D721Med (cell line): ENCODE measurements around the gene PCBP3.

Source experiments
- DNase-seq: peaks from one replicate; pipeline ENCODE4 v3.0.0; 2011; ENCODE audit warnings: low spot score; ENCODE audit not compliant: insufficient read length
- FAIRE-seq: peaks from 2 replicates; lab custom pipeline; 2011; peaks lifted over from hg19 to GRCh38; lab: Jason Lieb, UNC
- TF ChIP-seq, protein P1 (sequence below): IDR thresholded peaks from 2 replicates; pipeline ENCODE4 v1.5.1; 2012; ENCODE audit warnings: mild to moderate bottlenecking, control low read depth; ENCODE audit not compliant: insufficient read depth; ENCODE audit errors: missing control alignments

PCBP3 gene

DNA sequence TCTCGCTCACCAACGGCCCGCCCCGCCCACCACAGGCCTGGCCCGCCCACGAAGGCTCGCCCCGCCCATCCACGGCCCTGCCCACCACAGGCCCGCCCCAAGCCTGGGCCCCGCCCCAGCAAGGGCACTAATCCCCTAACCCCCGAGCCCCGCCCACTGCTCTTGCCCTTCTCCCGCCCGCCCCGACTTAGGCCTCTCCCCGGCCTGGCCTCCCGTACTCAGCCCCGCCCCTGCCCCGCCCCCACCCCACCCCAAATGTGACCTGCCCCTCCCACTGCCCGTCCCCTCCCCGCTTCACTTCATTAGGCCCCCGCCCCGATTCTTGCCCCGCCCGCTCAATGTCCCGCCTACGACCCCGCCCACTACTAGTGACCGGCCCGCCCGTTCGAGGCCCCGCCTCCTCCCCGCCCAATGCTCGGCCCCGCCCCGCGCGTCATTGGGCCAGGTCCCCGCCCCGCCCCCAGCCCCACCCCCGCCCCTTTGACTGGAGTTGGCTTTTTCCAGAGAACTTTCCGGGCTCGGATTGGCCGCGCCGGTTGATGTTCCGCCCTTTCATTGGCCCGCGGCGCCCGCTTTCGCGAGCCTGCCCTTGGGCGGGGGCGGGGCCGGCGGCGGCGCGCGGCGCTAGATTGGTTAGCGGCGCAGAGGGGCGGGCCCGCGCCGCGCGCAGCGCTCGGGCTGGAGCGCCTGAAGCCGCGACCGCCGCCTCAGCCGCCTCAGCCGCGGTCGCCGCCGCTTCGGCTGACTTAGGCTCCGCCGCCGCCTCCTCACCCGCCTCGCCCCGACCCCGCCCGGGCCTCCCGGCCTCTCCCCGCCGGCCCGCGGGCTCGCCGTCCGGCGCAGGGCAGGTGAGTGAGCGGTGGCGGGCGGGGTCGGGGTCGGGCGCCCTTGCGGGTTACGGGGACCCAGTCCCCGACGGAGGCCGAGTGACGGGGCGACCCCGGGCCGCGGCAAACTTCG, at the start of gene PCBP3:
TSS of gene PCBP3 (plus strand) at position 705 of the 960 bp plus-strand sequence. CDS start 206,361 bp downstream, outside the sequence.
- DNase-seq (peak; percentile 84), FAIRE-seq (no peak)
- TF ChIP-seq, protein P1, sequence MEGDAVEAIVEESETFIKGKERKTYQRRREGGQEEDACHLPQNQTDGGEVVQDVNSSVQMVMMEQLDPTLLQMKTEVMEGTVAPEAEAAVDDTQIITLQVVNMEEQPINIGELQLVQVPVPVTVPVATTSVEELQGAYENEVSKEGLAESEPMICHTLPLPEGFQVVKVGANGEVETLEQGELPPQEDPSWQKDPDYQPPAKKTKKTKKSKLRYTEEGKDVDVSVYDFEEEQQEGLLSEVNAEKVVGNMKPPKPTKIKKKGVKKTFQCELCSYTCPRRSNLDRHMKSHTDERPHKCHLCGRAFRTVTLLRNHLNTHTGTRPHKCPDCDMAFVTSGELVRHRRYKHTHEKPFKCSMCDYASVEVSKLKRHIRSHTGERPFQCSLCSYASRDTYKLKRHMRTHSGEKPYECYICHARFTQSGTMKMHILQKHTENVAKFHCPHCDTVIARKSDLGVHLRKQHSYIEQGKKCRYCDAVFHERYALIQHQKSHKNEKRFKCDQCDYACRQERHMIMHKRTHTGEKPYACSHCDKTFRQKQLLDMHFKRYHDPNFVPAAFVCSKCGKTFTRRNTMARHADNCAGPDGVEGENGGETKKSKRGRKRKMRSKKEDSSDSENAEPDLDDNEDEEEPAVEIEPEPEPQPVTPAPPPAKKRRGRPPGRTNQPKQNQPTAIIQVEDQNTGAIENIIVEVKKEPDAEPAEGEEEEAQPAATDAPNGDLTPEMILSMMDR = no peak

DNA sequence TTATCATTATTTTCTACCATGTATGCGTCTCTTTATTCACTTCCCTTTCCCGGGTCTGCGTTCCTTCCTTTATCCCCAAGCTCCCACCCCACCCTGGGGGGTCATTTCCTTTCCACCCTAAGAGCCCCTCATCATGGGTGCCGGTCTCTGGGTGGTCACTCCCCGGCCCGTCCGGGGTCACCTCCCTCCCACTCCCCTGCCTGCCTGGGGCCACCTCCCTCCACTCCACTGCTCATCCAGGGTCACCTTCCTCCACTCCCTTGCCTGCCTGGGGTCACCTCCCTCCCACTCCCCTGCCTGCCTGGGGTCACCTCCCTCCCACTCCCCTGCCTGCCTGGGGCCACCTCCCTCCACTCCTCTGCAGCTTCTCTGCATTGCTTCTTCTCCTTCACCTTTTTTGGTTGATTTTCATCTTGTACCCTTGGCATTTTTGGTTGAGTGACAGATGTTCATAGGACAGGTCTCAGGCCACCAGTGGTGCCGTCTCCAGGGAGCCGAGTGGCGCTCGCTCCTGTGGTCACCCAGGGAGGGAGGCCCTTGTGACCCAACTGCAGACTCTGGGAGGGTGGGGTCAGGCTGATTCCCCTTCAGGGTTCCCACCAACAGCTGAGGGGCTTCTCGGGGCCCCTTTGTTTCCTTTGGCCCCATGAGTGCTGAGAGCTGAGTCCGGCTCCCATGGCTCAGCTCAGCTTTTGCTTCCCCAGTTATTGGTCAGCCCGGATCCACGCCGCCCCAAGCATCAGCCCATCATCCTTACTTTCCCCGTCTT, 48.6 kb upstream of the PCBP3 start:
- TF ChIP-seq, protein P1 = no peak
- no peak for FAIRE-seq
- no peak for DNase-seq

DNA sequence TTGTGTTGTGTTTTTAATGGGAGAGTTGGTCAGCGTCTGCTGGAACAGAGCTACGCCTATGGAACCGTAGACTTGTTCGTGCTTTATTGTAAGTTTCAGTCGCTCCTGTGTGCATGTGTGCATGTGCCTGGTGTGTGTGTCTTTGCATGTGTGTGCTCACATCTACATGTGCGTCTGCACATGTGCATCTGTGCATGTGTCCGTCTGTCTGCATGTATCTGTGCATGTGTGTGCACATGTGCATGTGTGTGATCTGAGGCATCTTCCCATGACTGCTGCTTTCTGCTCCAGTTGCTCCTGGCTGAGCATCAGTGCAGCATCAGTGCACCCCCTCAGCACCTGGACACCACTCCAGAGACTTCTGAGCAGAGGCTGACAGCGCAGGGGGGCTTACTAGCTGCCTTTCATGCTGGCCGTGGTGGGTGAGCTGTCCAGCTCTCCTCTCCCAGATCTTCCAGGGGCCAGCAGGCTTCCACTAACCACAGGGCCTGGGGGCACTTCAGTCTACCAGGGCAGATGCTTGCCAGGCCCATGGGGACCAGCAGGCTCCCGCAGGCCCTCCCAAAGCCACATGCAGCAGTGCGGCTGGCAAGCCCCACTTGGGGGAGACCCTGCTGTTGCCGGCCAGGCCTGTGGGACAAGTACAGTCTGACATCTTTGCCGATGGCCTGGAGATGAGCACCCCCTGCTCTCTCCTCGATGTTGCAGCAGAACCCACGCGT, 47.8 kb upstream of the PCBP3 start:
- no peak for FAIRE-seq
- TF ChIP-seq, protein P1 = no peak
- DNase-seq = no peak

DNA sequence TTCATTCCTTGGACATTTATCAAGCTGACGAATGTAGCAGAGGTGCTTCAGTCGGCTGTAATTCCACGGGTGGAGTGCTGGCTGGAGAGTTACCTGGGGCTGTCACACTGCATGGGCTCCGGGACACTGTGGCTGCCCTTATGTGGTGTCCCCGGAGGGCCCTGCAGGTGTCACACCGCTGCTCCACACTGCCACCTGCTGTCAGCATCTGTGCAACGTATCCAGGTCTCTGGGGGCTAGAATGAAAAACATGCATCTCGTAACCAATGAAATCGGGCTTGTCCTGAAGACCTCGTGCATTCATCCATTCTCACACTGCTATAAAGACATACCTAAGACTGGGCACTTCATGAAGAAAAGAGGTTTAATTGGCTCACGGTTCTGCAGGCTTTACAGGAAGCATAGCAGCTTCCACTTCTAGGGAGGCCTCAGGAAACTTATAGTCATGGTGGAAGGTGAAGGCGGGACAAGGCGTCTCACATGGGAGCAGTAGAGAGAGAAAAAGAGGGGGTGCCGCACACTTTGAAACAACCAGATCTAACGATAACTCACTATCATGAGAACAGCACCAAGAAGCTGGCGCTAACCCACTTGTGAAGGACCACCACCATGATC, 46.7 kb upstream of the PCBP3 start:
- peak; percentile 84 for DNase-seq
- FAIRE-seq = no peak
- TF ChIP-seq, protein P1 = peak; percentile 87

DNA sequence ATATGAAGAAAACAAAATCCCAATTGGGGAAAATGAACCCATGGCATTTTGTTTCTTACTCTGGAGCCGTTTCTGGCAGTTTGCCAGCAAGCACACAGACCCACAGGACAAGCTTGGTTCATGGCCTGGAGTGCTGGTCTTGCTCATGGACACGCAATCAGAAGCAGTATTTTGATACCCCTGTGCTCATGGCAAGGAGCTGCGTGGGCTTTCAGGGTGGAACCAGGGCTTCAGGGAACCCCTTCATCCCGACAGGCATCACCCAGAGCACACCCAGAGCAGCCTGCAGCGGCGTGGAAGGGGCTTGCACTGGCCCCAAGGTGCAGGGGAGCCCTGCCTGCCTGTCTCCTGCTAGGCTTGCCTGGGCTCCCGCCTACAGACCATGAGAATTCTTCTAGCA, 45.4 kb upstream of the PCBP3 start:
- TF ChIP-seq, protein P1 = no peak
- no peak for DNase-seq
- FAIRE-seq = no peak

DNA sequence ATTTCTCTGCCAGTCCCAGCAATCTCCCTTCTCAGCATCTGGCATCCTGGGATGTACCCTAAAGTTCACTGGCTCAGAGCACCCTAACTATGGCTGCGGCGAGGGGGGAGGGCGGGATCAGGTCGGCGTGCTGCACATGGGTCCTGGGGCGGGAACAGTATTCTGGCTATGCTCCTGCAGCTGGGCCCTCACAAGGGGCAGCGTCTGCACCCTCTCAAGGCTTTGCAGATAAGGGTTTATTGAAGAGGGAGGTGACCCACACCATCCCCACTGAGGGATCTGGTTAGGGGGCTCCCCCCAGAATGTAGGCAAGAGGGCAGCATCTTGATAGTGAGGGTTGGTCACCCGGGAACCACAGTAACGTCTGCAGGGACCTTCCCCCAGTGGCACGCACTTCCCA, 44.9 kb upstream of the PCBP3 start:
- FAIRE-seq = no peak
- TF ChIP-seq, protein P1 = no peak
- DNase-seq = no peak
